NCI-H2196 treated with DMSO at 0.1 percent for 48 hours (cell line): ENCODE results near the gene MKX.
"Not testable (repeated sequence)": the region's sequence is repeated elsewhere in the genome, so short reads cannot be mapped to it uniquely, and the experiment has no call there.

ENCODE experiments used
- DNase-seq: peaks from one replicate; lab custom pipeline; 2025; ENCODE audit not compliant: unreplicated experiment; lab: John Stamatoyannopoulos, UW

The MKX gene

DNA sequence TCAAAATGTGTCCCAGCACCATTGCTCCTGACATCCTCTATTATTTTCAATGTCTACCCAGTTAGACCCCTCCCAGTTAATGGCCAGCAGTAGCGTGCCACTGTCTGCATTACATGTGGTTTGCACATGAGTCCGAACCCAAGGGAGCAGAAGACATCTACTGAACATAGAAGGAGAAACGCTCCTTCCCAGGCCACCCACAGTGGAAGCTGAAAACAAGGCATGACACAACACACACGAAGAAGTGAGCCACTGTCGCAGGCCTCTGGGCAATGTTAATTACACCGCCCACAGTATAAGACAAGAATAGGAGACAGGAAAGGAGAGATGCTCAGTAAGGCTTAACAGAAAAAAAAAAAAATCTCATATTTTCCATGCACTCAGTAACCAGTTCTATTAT lies 50.5 kb downstream of the MKX start:
- no peak for DNase-seq

DNA sequence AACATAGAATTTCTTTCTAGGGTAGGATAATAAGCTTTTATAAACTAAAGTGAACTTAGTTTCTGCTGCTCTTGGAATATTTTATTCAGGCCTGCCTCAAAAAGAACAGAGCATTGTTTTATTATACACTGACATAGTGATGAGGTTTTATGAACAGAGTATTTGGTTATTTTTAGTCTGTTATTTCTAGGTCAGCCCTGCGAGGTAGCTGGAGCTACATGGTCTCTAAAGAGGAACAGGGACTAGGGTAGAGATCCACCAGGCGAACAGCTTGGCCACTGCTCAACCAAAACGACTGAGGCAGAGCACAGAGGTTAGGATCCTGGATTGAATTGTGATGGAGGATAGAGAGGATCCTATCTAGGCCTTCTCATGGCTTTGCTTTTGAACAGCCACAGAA lies 53.0 kb downstream of the MKX start:
- no peak for DNase-seq

DNA sequence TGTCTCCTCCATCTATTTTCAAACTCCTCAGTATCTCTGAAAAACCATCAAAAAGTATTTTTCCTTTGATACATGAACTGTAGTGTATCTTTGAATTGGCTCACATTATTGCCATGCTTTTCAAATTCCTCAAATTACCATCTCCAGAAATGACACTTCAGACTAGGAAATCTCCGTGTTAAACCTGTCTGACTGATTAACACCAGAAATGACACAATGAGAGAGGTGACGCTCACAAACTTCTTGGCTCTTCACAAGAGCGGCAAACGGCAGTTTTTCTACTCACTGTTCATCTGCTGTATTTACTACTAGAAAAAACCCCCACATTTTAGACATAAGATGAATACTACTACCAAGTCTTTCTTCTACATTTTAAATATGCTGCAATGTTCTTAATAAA lies 56.6 kb downstream of the MKX start:
- DNase-seq: no peak

DNA sequence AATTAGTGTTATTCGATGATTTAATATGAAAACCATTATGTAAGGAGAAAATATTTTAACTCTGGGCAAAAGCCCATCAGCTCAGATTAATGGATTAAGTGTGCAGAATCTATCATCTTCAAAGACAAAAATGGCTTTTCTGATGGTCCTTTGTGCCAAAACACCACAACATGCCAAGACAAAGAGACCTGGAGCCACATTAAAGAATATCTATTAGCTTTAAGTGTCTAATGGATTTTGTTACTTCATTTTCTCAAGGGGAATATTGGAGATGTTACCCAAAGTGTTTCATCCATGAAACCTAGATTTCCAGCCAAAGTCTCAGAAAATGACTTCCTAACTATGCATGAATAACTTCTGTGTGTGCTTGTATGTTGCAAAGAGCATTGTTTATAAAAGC lies 57.3 kb downstream of the MKX start:
- no peak for DNase-seq

DNA sequence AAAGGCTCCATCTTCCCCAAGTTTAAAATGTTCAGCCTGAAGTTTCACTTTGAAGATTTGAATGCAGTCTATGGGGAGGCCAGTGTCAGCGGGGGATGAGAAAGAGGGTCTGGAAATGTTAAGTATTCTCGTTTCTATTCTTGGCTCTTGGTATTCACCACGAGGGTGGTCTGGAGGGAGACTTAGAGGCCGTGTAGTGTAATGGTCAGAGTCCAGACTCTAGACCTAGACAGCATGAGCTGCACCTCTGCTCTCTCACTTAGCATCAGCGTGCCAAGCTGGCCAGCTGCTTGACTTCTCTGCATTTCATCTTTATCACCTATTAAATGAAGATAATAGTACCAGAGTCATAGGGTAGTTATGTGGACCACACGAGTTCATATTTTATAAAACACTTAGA lies 57.9 kb downstream of the MKX start:
- DNase-seq: no peak

DNA sequence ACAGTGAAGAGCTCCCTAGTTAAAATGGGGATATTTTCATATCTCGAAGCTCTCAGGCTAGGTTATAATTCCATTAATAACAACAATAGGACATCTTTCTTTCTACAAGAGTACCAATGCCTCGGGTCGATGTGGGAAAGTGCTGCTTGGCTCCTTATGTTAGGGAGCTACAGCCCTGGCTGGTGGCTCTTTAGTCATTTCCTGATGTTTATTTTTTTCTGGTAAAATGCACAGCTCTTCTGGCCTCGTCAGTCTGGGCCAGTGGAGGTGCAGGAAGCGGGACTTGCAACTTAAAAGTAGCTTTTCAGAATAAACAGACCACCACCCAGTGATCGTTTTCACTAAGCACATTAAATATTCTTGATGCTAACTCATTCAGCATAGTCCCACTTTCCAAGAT lies 58.3 kb downstream of the MKX start:
- DNase-seq: no peak

DNA sequence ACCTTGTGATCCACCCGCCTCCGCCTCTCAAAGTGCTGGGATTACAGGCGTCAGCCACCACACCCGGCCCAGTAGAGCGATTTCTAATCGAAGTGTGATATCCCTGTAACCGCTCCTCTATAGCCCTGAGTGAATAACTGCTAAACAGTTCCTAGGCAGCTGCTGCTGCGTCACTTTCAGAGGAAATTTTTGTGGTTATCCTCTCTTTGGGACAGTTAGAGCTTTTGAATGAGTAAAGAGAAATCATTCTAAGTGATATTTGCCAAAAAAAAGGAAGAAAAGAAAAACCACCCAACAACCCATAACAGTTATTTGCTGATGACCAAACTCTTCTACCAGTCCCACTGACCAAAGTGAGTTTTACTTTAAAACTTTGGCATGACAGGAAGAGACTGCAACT lies 59.9 kb downstream of the MKX start:
- no peak for DNase-seq

DNA sequence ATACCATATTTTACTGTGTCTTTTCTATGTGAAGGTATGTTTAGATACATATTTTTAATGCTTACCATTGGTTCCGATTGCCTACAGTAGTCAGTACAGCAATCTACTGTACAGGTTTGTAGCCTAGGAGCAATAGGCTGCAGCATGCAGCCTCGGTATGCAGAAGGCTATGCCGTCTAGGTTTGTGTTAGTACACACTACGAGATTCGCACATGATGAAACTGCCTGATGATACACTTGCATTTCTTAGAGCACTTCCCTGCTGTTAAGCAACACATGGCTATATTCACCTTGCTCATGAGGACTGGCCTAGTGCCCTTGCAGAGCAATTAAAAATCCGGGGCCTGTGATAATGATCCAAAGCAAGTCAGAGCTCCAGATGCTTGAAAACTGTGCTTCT lies 62.4 kb downstream of the MKX start:
- DNase-seq: no peak

DNA sequence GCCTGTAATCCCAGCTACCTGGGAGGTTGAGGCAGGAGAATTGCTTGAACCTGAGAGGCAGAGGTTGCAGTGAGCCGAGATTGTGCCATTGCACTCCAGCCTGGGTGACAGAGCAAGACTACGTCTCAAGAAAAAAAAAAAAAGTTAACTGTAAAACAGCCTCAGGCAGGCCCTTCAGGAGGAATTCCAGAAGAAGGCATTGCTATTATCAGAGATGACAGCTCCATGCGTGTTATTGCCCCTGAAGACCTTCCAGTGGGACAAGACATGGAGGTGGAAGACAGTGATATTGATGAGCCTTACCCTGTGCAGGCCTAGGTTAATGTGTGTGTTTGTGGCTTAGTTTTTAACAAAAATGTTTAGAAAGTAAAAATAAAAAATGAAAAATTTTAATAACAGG lies 63.8 kb downstream of the MKX start:
- DNase-seq: not testable (repeated sequence)

DNA sequence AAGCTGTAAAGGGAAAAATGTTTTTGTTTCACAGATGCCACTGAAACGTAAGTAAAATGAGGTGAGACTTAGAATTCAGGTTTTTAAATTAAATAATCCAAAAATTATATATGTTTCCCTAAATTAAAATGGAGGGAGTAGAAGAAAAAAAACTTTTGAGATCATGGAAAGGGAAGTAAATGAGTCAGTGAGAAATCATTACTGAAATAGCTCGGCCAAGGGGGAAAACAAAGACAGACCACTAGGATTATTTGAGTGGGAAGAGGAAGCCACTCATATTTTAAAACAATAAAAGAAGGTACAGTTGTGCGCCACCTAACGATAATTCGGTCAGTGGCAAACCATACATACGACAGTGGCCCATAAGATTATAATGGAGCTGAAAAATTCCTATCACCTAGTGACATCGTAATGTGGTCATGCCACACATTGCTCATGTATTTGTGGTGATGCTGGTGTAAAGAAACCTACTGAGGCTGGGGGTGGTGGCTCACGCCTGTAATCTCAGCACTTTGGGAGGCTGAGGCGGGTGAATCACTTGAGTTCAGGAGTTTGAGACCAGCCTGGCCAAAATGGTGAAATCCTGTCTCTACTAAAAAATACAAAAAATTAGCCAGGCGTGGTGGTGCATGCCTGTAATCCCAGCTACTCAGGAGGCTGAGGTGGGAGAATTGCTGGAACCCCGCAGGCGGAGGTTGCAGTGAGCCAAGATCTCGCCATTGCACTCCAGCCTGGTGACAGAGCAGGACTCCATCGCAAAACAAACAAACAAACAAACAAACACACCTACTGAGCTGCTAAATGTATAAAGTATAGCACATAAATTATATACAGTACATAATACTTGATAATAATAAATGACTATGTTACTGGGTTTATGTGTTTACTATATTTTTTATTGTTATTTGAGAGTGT lies 64.7 kb downstream of the MKX start:
- no peak for DNase-seq

DNA sequence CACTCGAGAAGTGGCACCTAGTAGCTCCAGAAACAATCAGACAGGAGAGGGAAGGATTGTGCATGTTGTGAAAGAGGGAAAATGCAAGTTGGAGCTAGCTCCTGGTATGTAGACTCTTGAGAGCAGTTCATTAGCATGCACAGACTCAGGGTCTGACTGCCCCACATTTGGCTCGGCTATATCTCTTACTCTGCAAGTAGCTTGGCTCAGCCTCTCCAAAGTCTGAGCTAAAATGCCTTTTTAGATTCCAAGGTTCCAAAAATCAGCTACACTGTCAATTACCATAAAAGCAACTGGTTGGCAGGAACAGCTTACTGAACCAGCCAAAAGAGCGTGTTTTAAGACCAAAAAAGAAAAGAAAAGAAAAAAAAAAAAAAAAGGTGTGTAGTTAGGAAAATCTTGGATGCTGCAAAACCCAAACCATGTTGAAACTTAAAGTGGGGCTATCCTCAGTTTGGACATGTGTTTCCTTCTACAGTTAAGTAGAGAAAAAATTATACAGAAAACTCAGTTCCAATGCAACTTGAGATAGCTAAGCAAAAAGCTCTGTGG lies 65.5 kb downstream of the MKX start:
- no peak for DNase-seq

DNA sequence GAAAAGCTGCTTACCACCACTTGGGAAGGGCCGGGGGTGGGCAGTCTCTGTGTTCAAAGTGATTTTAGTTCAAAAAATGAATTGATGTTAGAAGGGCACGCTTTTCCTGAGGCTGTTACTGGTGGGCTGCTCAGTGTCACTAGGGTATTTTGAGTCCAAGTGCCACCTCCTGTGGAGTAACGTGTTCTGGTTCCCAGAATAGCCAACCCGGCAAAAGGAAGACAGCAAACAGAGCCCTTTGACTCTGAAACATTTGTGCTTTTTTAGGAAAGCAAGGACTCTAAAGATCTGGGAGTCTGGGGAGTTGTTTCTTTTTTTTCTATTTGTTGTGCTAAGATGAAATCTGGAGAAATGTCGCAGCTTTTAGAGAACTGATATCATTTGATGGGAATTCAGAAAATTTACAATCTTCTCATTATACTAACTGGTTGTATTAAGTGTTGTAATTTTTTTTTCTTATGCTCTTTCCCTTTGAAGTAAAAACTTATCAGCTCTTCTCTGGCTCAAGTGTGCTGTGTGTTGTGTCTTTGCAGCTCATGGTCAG lies 66.2 kb downstream of the MKX start:
- no peak for DNase-seq

DNA sequence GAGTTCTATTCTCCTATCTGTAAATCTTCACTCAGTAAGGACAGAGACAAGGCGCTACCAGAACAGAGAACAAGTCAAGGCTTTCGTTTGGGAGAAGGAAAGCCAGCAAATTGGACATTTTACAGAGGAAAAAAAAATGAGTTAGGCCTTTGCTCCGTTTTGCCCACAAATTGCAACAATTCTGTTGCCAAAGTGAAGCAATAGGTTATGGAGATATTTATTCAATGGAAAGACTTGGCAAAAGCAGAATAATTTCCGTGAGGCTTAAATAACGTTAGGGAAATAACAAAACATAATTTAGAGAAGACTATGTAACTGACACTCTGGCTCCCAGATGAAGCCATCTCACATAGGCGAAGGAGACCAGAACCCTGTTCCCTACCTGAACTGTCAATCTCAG lies 67.5 kb downstream of the MKX start:
- no peak for DNase-seq

DNA sequence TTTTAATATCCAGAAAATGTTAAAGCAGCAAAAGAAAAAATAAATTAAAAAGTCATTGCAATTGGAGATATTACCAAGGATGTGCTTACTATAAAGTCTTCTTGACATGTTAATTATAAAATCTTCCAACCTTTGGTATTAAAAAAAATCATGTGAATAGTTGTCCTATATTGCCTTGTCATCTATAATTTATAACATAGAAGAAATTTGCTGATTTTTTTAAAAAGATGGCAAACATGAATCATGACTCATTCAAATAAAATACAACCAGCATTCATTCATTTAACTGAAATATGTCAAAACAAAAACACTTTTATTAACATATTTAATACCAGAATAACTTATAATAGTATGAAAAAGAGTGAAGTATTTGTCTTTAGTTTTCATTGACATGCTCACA lies 72.6 kb downstream of the MKX start:
- no peak for DNase-seq

DNA sequence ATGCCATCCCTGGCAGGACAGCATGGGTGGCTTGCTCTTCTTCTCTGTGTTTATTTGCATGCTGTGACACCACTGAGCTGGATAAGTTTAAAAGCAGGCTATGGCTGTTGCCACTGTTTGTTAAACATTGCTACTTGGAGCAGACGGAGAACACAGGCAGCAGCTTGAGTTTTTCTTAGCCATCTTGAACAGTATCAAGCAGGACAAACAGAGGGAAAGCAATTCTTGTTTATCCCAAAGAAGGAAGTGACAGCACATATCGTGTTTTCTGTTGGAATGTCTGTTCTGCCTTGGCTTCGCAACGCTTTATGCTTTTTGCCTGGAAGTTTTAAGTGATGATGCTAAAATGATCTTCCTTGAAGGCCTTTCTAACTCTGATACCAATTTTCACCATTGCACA lies 73.8 kb downstream of the MKX start:
- DNase-seq: no peak

DNA sequence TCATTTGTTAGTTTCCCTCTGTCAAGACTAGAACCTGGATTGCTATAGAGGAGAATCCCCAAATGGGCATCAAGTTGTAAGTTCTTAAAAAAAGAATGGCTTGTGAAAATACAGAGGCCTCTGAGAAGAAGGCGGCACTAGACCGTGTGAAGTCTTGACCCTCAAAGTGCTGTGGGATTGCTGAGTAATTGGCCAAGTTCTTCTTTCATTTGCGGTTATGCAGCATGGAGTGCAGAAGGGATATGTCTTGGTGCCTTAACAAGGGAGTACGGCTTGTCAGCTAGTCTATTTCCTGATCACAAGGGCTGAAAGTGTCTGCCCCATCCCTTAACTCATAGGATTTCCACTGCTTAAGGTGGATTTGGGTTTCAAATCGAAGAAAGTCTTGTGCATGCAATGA lies 81.2 kb downstream of the MKX start:
- DNase-seq: no peak

DNA sequence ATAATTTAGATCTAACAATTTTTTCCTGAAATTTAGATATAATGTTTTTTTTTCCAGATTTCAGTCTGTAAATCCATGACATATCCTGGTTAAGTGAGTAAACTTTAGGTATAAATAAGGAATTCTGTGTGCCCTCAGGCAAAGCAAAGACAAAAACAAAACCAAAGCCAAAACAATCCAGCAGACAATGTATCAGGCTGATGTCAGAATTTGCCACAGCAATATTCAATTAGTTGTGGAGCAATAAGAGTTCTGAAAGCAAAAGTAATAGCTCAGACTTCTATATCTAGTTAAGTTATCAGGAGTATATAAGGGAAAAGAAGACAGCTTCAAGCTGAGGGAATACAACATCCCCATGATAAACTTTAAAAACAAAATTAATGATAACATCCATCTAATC lies 82.0 kb downstream of the MKX start:
- DNase-seq: no peak

DNA sequence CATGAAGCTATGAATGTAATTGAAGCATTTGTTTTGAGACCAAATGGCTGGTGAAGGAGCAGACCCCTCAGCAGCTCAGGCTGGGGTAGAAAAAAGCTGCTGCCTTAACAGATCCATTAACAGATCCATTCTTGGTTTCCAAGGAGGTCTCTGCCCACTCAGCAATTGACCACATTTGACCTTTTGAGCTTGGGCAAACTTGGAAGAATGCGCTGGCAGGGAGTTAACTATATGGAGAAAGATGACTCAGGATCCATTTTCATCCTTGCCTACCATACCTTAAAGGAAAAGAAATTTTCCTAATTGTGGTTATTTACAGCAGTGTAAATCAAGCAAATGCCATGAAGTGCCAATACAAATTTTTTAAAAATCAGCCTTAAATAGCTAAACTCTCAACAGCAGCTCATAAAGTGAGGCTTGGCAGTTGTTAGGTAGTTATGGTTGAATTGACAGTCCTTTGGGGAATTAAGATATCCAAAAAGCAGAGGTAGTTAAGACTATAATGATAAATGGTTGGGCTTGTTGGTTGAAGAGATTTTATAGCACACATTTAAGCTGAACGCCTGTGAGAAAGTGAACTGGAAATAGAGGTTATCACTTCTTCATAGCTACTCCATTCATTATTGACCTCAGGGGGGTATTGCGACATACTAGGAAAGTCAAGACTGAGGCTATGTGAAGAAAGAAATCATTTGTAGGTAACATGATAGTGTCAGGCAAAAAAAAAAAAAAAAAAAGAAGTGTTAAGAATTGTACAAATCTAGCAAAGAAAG lies 83.9 kb downstream of the MKX start:
- DNase-seq: no peak

DNA sequence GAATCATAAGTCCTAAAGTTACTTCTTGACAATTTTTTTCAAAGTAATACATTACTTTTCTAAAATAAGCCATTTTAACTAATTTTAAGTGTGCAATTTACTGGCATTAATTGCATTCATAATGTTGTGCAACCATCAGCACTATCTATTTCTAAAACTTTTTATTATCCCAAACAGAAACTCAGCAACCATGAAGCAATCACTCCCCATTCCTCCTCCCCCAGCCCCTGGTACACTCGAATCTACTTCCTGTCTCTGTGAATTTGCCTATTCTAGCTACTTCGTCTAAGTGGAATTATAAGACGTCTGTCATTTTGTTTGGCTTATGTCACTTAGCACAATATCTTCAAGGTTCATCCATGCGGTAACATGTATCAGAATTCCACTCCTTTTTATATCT lies 84.9 kb downstream of the MKX start:
- DNase-seq: no peak

DNA sequence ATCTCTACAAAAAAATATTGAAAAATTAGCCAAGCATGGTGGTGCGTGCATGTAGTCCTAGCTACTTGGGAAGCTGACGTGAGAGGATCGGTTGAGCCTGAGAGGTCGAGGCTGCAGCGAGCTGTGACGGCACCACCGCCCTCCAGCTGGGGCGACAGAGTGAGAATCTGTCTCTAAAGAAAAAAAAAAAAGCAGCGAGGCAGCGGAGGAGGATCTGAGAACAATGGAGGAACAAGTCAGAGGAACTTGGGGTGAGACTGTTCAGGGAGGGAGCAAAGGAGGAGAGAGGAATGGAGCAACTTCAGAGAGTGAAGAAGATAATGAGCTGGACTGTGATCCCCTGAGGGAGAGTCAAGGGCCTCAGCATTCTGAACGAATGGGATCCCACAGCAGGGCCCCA lies 85.4 kb downstream of the MKX start:
- no peak for DNase-seq

DNA sequence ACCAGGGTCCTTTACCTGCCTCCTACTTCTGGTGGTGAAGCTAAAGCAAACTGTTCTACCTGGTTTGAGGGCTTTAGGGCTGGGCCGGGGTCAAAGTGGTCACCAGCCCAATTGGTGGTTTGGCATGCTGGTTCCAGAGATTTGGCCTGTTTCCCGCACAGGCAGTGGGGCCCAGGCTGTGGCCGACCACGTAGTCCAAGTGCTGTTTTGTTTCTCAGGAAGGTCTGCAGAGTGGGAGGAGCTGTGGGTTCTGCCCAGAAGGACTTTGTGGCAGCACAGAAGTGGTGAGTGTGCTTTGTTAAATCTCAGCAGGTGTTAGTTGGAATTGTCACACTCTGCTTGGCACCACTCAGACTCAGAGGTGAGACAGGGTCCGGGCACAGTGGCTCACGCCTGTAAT lies 85.8 kb downstream of the MKX start:
- no peak for DNase-seq

DNA sequence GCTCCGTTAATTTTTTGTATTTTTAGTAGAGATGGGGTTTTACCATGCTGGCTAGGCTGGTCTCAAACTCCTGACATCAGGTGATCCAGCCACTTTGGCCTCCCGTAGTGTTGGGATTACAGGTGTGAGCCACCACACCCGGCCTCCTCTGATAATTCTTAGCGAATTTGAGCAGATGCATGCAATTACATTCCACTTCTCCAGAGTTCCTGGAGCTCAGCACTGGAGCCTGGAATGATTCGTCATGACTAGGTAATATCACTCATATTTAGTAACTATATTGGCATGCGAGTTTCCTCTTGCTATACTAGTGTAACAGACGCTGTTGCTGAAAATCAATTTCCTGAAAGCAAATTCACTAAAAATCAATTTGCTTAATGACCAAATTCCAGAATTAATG lies 86.8 kb downstream of the MKX start:
- DNase-seq: no peak
